ENCODE data around the gene HAX1.
"Not testable (repeated sequence)": the region's sequence is repeated elsewhere in the genome, so short reads cannot be mapped to it uniquely, and the experiment has no call there.

HAX1 gene

DNA sequence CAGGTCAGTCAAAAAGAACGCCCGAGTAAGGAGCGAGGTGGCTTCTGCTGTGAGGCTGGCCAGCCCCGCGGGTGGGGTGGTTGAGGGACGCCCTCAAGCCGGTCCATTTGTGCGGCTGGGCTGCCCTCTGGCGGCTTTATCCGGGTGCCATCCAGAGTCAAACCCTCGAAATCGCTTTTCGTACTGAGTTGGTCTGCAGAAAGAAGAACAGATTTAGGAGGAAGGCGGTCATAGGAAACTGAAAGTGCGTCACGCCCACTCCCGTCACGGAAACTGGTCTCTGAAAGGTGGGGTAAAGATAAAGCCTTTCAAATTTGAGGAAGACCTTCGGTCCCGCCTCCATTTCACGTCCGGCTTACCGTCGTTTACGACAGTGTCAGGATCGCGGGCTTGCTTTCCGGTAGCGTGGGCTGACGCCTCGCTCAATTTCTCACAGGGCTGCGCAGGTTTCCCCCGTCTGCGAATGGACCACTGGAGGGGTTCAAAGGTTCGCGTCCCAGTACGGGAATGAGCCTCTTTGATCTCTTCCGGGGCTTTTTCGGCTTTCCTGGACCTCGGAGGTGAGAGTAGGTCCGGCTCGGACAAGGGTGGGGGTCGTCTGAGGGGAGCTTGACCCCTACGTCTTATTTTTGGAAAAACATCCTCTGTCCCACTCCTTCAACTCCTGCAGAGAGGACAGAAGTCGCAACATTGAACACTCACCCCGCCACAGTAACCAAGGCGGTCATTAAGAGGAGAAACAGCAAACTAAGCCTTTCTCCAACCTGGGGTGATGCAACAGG, at the start of gene HAX1:
Gene HAX1, plus strand, starts transcription at position 413 of the 782 bp plus-strand sequence. Its CDS starts 95 bp downstream, at position 508.
- DNase-seq: peak; percentile 99

DNA sequence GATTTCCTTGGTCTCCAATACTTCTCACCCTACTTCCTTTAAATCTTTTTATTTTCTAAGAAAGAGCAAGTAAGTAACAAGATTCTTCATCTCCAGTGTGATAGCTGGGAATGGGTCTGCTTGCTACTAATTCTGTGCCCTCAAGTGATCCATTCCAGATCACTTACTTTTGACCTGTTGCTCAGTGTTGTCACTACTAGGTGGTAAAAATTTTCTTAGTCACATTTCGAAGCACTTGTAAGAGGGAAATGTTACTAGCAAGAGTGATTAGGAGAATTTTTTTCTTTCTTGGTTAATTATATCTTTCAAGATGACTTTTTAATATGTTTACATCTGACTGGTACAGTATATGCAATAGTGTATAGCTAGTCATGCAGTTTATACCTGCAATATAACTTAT, 49.5 kb upstream of the HAX1 start:
- no peak for DNase-seq

DNA sequence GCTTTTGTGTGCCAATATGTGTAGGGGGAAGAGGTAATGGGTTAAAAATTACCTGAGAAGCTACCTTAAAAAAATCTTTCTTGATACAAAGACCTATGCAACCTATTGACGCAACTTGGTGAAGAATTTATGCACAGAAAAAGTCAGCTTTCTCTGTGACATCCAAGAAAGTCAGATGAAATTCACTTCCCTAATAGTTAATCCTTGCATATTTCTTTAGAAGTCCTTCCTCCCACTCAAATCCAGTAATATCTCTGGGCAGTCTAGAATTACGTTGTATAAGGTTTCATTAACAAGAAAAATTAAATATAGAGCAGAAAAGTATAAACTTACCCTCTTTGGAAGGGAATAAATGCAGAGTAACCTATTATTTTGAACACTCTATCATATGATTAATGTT, 48.8 kb upstream of the HAX1 start:
- DNase-seq: no peak

DNA sequence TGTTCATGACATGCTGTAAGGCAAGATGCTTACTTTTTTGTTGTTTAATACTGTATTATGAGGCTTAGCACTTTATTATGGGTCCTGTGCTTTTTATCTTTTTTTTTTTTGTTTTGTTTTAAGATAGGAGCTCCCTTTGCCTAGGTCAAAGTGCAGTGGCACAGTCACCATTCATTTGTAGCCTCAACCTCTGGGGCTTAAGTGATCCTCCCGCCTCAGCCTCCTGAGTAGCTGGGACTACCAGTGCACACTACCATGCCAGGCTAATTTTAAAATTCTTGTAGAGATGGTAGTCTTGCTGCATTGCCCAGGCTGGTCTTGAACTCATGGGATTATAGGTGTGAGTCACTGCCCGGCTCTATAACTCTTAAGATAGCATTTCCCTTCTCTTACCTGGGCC, 47.1 kb upstream of the HAX1 start:
- DNase-seq: no peak

DNA sequence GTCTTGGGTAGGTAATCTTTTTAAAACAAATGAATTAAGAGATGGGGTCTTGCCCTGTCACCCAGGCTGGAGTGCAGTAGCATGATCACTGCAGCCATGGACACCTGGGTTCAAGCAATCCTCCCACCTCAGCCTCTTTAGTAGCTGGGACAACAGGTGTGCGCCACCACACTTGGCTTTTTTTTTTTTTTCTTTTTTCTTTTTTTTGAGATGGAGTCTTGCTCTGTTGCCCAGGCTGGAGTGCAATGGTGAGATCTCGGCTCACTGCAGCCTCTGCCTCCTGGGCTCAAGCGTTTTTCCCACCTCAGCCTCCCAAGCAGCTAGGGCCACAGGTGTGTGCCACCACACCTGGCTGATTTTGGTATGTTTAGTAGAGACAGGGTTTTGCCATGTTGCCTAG, 41.3 kb upstream of the HAX1 start:
- not testable (repeated sequence) for DNase-seq

DNA sequence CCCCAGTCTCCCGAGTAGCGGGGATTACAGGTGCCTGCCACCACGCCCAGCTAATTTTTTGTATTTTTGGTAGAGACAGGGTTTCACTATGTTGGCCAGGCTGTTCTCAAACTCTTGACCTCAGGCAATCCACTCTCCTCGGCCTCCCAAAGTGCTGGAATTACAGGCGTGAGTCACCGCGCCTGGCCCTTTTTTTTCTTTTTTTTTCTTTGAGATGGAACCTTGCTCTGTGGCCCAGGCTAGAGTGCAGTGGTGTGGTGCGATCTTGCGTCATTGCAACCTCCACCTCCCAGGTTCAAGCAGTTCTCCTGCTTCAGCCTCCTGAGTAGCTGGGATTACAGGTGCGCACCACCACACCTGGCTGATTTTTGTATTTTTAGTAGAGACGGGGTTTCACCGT, 39.3 kb upstream of the HAX1 start:
- not testable (repeated sequence) for DNase-seq

DNA sequence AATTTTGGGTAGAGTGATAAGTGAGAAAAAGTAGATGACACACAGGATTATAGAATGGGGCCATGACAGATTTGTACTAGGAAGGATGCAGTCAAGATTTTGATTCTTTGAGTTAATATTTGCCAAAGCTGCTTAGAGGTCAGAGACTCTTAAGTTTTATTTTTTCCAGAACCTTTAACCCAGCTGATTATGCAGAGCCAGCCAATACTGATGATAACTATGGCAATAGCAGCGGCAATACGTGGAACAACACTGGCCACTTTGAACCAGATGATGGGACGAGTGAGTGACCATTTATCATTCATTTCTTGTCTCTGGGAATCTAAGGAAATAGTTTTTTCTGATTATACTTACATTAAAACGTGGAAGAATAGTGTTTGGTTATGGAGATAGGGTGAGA, 35.6 kb upstream of the HAX1 start:
- no peak for DNase-seq

DNA sequence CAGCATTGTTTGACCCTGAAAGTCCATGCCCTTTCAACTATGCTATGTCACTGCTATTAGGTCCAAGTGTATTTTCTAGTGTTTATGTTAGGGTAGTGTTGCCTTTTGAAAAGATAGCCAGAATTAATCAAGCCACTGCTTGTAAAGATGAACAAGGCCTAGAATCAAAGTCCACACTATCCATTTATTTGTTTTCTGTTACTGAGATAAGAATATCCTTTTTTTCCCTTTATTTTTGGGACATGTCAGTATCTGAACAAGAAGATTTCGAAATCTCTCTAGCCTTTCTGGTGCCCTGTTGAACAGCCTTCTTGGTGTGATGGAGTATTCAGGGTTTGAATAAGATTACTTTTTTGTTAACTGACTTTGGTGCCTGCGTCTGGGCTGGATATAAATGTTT, 35.0 kb upstream of the HAX1 start:
- DNase-seq: no peak

DNA sequence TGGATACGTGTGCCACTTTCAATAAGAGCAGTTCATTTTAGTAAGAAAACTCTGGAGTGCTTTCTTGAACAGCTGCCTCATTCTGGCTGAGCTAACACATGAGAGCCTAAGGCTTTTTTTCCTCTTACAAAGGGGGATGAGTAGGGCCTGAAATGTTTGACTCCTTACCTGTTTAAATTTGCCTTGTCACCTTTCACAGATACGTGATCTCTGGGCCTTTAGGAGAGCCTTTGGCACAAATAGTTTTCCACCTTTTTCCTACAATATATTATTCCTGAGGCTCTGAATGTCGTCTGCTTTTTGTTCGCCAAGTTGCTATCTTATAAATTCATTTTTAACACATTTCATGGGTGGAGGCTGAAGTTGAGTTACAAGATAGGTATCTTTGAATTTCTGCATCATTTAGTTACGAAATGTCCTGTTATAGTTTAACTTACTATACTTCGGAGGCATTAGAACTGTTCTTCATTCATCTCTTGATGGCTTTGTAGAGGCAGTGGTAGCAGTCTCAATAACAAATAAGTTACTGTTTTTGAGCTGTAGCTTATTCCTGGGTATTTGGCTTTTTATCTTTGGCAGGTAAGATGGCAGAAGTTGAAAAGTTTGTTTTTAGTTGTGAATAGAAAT, 34.4 kb upstream of the HAX1 start:
- no peak for DNase-seq

DNA sequence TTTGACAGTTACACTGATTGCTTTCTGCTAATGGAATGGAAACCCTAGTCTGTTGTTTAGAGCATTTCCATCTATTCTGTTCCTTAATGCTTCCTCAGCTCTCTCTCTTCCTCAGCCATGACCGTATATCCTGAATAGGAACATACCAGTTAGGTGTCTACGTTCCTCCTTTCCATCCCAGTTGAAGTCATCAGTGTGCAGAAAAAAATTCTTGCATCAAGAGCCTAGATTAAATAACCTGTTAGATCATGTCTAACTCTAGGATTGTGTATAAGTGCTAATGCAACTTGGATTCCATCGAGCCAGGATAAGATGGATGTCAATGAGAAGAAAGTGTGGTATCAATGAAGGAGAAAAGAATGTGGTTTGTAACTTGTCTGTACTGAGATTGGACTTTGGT, 32.9 kb upstream of the HAX1 start:
- no peak for DNase-seq

DNA sequence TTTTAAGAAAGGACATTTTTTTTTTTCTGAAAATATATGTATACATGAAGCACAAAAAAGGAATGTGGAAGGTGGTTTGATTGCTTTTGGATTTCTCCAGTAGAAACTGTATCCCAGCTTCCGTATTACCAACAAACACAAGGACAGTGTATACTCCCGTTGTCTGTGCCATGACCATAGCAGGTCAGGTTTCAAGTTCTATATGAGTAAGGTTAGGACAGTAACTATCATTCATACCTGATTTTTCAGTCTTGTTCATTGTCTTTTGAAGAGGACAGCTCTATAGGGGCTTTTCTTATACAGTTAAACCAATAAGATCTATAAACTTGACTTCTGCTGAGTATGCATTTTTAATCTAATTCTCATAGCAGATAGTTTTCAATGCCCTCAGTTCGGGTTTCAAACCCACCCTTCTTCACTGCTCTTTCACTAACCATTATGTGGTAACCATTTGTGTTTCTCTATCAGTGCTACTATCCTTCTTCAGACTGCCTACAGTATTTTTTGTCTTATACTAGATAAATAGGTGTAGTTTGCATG, 32.1 kb upstream of the HAX1 start:
- no peak for DNase-seq

DNA sequence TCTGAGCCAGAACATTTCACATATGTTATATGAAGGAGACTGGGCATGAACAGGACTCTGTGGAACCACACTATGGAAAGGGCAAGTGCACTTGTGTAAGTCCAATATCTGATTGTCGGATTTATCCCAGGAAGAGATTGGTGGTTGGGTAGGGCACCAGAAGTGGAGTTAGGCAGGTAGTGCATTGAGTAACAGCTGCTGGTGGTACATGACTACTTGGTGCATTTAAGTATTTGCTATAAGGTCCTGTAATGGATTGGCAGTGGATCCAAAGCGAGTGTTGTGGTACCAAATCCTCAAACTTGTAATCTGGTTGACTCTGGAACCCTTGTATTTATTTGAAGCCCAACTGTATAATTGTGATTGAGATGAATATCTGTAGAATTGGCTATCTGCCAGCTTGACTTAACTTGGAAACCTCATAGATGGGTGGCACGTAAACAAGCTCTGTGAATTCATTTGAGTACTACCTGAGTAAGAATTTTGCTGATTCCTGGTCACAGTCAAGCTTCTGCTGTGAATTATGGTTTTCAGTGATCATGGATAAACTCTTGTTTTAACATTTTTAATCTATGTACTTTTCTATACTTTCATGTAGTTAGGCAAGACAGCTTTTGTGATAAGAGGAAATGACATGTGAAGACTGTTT, 30.6 kb upstream of the HAX1 start:
- DNase-seq: no peak

DNA sequence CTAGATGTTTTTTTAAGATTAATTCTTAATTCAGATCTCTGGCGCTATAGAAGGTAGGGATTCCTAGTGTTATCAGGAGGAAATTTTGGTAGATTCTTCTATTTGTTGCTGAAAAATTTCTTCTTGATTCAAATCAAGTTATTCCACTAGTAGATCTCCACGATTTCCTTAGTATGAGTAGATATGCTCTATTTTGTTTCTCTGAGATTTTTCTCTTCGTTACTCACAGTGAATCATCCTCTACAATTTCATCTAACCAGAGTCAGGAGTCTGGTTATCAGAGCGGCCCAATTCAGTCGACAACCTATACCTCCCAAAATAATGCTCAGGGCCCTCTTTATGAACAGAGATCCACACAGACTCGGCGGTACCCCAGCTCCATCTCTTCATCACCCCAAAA, 18.8 kb upstream of the HAX1 start:
- no peak for DNase-seq

DNA sequence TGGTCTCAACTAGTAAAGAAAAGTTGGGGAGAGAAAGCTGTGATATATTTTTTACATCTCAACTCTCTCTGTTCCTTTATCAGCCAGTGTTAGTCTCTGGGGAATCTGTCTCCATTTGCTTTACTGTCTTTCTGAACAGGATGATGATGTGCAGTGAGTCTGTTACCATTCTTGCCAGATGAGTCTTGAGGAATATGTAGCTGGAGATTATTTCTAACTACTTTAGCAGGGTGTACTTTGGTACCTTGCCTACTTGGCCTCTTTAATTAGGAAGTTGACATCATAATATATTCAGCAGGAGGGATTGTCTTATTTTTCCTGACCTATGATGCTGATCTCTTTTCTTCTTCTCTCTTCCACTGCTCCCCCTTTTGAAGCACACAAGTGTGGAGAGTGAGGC, 15.7 kb upstream of the HAX1 start:
- no peak for DNase-seq

DNA sequence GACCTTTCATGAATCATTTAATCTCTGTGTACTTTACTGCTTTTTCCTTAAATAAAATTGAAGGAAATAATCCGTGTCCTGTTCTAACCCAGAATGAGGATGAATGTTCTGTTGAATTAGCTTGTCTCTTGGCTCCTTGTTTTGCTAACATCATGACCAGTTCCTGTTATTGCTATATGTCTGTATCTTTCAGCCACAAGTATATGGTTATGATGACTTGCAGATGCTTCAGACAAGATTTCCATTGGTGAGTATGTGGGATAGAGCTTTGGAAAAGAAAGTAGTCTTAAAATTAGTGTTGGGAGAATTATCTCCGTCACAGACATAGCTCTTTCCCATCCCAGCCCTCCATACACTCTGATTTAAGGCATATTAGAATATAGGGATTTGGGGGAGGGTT, 13.6 kb upstream of the HAX1 start:
- DNase-seq: no peak

DNA sequence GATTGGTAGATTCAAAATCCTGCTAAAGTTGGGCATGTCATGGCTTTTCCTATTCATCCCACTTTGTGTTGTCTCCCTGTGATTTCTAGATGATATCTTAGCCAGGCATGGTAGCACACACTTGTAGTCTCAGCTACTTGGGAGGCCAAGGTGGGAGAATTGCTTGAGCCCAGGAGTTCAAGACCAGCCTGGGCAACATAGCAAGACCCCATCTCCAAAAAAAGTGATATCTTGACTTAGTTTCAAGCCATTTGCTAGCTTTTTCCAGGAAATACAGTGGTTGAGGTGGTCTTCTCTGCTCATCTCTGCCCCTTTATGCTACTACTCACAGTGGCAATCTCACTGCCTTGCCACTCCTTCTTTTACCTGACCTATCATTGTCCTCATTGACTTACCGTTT, 12.3 kb upstream of the HAX1 start:
- DNase-seq: no peak

DNA sequence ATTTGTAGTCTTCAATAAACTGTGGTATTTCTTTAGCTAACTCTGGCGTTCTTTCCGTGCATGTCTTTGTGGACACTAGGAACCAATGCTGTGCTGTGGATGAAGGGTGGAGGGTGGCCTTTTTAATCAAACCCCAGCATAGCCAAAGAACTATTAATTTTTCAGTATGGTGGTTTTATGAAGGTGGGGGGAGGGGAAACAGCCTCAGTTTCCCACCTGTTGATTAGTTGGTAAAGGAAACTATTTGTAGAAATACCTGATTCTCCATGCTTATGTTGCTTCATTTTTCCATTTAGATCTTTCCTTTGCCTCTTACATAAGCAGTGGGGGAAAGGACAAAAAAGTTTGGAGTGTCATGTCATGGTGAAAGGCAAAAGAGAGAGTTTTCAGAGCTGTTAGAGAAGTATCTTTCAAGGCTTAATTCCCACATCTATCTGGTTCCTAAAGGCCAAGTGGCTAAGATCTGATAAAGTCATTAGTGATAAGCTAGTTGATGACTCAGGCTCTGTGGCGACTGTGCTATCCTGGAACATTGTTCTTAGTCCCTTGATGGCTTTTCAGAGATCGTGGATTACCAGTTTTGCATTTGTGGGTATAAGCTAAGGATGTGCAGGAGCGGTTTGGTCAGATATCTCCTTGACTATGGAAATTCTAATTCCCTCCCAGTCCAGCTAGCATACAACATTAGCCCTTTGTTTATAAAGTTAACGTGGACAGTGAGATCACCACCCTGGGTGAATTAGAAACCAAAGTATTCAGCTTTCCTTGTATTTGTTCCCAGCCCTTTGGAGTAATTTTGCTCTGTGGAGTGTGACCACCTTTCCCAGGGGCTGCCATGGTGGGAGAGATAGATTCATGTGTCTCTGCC, 8.7 kb upstream of the HAX1 start:
- no peak for DNase-seq

DNA sequence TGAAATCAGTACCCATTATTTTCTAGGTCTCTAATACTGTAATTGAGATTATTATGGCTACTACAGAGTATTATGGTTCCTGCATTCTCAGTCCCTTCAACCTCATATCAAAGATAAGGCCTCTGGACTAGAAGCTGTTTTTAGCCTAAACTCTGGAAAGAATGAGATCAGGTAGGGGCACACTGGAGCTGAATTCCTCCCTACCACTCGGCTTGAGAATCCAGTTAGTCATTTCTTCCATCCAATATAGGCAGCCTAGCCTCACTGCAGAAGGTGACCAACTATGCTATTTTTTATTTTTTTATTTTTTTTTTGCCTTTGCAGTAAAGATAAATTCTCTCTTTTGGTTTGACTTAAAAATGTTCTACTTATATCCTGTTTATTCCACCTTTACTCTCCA, 8.0 kb upstream of the HAX1 start:
- no peak for DNase-seq

DNA sequence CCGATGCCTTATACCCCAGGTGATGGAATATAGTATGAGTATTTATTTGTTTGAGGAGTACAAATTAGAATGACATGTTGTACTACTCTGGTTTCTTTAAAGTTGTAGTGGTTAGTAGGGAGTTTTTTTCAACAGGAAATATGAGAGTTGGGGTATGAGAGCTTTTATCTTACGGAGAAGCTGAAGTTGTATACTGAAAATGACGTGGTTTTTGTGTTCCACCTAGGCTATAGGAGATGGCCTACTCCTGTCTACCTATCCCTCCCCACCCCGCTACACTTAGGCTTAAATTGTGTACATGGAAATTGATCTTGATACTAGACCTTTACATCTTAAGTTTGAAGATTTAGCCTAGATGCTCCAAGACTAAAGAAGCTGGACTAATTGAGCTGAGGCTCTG, 6.8 kb upstream of the HAX1 start:
- no peak for DNase-seq

DNA sequence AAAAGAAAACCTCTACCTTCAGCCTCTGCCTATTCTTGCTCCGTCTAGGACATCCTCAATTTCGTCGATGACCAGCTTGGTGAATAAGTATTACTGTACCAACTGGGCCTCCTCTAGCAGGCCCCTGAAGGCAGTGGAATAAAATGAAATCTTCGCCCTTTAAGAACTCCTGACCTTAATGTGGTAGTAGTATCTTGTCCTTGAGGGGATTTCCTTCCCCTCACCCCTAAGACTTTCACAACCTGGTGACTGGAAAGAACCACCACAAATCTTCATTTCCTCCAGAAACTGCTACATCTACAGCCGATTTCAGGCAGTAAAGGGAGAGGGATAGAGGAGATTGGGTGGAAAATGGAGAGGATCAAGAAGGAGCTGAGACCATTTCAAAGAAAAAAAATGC, 1.6 kb upstream of the HAX1 start:
- no peak for DNase-seq

DNA sequence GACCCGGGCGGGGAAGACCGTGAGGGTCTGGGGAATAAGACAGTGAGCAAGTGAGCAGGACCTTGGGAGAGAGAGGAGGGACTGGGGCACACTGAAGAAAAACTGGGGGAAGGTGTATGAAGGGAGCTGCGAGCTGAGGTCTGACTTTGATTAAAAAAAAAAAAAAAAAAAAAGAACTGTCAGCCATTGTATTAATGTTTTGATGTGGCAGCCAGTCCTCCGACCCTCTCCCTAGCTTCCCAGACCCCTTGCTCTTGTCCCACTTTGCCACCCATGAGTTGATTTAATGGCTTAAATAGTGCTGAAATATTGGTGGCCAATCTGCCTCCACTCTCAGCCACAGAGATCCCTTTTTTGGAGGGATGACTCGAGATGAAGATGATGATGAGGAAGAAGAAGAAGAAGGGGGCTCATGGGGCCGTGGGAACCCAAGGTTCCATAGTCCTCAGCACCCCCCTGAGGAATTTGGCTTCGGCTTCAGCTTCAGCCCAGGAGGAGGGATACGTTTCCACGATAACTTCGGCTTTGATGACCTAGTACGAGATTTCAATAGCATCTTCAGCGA, 652 bp downstream of the HAX1 start:
- DNase-seq: no peak

DNA sequence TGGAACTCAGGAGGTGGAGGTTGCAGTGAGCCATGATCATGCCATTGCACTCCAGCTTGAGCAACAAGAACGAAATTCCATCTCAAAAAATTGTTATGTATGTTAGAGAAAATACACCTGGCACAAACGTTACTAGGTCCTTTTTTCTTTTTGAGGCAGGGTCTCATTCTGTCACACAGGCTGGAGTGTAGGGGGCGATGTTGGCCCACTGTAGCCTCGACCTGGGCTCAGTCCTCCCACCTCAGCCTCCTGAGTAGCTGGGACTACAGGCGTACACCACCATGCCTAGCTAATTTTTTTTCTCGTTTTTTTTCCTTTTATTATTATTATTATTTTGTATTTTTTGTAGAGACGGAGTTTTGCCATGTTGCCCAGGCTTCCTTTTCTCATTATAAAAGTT, 4.4 kb downstream of the HAX1 start:
- peak; percentile 15 for DNase-seq

DNA sequence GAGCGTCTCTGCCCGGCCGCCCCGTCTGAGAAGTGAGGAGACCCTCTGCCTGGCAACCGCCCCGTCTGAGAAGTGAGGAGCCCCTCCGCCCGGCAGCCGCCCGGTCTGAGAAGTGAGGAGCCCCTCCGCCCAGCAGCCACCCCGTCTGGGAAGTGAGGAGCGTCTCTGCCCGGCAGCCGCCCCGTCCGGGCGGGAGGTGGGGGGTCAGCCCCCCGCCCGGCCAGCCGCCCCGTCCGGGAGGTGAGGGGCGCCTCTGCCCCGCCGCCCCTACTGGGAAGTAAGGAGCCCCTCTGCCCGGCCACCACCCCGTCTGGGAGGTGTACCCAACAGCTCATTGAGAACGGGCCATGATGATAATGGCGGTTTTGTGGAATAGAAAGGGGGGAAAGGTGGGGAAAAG, 15.2 kb downstream of the HAX1 start:
- not testable (repeated sequence) for DNase-seq
